Measurements from ENCODE around the gene SENP6.

The SENP6 gene

DNA sequence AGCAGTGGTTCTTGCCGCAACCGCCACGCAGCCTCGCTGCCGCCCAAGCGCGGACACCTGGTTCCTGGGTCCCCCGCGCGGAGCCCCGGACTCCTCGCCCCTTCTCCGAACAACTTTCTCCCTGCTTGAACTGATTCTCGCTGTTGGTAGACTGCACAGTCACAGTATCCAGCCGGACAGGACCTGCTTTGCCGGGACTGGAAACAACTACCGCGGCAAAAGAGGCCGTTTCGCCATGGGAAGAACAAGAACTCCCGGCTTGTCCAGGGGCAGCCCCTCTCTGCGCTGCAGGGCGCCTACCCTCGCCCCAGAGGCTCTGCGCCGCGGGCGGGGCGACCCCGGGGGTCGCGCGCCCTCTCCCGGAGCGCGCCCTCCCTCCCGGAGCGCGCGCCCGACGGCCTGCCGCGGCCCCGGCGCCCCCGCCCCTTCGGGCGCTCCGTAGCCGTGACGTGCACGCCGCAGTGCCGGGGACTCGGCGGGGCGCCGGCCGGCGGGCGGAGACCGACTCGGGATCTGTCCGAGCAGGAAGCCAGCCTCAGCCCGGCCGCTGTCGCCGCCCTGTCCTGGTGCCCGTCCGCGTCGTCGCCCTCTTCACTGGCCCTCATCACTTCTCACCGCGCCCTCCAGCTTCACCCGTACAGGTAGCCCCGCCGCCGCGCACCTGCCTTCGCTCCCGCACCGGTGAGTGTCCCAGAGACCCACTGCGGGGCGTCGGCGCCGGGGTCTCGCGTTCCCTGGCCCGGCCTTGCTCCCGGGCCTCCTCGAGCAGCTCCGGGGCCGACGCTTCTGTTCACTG, 147.3 kb downstream of the SENP6 start, which contains the start of gene MYO6:
TSS of gene MYO6 (plus strand) at position 497 of the 796 bp plus-strand sequence. CDS start 68,309 bp downstream, outside the sequence.
- peak; percentile 64 to 74 for DNase-seq

DNA sequence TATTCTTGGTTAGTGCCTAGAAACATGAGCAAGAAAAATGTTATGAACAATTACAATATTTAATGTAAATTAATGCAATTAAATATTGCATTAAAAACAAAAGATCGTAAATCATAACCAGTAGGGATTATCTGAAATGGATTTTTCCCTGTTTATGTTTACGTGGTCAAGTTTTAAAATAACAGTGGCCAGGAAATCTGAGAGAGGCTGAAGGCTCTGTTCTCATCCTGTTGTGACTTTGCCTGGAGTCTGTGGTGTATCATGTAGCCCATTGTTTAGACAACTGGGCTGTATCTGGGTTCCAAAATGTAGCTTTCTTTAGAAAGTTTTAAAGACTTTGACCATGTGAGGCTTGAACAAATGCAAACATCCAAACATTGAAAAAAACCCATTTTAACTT, 149.8 kb downstream of the SENP6 start:
- DNase-seq: no peak

DNA sequence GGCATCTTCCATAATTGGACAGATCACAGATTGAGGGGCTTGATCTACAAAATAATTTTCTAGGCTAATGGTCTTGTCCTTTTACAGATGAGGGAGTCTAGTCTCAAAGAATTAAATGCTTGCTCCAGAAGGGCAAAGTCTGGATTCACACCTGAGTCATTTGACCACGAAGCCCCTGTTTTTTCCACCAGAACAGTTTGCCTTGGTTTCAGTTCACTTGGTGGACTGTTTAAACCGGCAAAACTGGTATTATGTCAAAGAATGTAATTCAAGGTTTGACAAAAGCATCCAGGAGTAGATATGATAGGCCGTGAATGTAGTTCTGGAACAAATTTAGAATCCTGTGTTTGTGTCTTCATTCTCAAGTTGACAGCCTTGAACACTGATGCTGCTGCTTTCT, 150.7 kb downstream of the SENP6 start:
- no peak for DNase-seq

DNA sequence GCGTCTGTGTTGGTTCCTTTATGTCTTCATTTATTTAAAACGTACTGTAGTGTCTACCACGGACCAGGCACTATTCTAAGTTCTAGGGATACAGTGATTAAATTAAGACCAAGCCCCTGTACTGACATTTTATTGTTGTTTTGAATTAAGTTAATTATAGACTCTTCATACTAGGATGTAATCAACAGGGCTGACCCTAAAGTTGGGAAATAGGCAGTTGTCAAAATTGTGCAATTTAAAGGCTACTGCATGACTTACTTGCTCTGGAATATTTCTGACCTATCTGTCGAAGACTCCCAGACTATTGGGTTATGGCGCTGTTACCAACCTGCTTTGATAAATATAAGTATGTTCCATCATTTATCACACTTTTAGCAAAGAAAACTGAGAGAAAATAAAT, 154.0 kb downstream of the SENP6 start:
- DNase-seq: no peak

DNA sequence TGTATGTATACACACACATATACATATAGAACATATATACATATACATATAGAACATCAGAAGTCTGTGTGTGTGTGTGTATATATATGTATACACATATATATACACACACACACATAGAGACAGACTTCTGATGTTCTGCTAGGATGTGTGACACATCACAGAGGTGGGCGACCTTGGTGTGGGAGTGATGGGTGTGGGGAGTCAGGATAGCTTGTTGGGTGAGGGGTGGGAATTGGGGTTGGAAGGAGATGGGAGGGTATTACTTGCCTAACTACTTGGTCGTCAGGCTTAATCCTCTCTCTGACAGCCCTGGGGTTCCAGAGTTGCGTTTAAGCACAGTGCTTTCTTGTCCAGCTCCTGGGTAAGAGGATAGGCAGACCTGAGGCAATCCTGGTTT, 155.6 kb downstream of the SENP6 start:
- no peak for DNase-seq

DNA sequence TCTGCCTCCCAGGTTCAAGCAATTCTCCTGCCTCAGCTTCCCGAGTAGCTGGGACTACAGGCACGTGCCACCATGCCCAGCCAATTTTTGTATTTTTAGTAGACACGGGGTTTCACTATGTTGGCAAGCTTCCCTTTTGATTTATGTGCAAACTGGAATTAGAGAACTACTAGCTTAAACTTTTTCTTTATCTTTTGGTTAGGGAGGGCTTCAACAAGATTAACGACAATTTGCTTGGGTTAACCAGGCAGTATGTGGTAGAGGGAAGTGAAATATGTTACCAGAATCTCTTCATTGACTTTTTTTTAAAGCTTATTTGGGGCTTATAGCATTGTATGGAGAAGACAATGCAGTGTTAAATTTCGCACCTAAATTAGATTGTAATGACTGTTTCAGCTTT, 156.4 kb downstream of the SENP6 start:
- DNase-seq: no peak

DNA sequence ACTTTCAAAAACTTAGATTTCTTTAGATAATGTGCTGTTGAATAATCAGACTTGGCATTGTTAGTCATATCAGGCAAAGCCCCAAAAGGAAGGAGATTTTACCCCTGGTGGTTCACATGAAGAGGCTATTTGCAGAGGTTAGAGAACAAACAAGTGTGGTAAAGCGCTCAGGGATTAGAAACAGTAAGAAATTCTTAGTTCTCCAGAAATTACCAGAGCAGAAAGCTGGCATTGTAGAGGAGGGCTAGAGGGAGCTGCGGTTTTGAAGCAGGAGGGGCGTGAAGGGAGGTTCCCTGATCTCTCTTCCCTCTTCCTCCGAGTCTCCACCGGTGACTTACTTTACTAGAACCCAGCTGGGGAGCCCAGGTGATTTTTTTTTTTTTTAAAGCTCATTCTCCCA, 157.5 kb downstream of the SENP6 start:
- no peak for DNase-seq

DNA sequence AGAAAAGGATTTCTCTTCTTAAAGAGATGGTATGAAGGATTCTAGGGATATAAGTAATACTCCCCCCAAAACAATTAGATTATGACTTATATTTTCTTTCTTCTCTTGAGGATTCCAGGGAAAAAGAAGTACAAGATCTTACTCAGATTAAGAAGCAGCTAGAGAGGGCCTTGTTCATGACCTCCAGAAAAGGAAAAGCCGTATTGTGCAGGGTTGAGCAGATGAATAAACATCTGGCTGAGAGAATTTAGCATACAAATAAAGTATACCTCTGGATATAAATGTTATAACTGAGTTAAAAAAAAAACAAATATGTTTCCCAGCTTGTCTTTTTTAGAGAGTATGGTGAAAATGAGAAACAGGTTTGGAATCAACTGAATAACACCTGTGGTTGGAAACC, 158.6 kb downstream of the SENP6 start:
- no peak for DNase-seq

DNA sequence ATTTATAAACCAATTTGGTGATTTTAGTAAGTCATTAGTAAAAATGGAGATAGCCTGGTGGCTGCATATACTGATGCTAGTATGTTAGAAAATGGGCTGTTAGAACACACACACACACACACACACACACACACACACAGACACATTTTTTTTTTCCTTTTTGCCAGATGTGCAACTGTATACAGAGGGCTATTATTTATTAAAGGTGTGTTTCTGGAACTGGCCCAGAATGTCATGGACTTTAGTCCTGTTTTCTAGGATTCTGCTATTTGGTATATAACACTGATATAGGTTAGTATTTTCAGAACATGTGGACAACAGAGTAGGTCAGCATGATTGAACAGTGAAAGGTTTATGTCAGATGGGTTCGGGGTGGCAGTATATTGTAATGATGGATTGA, 159.8 kb downstream of the SENP6 start:
- no peak for DNase-seq

DNA sequence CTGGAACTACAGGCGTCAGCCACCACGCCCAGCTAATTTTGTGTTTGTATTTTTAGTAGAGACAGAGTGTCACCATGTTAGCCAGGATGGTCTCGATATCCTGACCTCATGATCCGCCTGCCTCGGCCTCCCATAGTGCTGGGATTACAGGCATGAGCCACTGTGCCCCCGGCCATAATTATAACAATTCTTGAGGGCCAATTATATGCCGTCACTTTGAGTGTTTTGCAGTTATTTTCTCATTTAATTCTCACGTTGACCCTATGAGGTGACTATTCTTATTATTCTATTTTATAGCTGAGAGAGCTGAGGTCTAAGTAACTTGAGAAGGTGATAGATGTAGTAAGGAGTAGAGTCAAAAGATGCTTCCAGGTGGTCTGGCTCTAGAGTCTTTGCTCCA, 160.4 kb downstream of the SENP6 start:
- no peak for DNase-seq

DNA sequence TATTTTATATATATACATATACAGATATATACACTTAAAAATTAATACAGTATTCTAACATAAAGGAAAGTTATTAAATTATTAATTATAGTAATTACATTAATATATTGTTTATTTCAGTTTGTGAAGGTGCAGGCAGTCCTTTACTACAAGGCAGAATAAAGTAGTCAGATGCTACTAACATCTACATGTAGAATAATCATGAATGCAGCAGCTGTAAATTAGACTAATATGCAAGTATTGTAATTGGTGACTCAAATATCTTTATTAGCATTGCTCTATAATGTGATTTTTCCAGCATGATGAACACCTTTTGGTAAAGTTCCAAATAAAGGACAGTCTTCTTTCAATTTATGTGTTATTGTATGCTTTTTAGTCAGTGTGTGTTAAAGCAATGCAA, 164.7 kb downstream of the SENP6 start:
- no peak for DNase-seq

Measured in hippocampal formation (tissue), 2 donors.